GM19193 (cell line): Measurements from ENCODE around the gene ANKRD11.

ENCODE experiments used
- POLR2A ChIP-seq: IDR thresholded peaks from 4 replicates; pipeline ENCODE4 v1.6.1; 2011; ENCODE audit not compliant: insufficient read depth, insufficient read length; ENCODE audit errors: extremely low read depth

The ANKRD11 gene

DNA sequence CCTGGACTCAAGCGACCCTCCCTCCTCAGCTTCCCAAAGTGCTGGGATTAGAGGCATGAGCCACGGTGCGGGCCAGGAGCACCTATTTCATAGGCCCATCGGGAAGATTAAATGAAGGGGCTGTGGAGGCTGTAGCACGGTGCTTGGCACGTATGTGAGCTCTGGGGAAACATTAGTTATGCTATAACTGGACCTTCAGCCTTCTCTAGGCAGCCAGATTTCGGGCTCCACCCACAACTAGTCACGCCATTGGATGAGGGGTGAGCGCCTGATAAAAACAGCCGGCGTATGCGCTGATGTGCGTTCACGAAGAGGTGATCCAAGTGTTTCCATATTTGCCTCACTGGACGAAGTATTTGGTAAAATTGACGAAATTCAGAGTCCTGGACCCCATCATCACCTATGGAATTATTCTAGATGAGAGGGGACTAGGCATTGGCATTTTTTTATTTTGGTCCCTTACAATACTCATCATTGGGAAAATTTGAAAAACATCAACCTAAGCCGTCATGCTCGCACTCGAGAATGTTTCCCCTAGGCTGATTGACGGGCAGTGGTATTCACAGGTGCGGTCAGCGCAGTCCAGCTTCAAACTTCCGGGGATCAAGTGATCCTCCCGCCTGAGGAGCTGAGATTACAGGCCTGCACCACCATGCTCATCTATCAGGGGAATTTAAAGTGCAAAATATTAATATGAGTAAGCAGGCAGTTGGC, 1.8 kb upstream of the ANKRD11 start:
- TF ChIP-seq POLR2A = no peak

GRCh38 chr16:89491238-89491869, 993 bp upstream of the ANKRD11 start:
- no peak for TF ChIP-seq POLR2A

- no peak for TF ChIP-seq POLR2A
These were observed 393 bp downstream of the ANKRD11 start for GRCh38 chr16:89489898-89490438.

GRCh38 chr16:89489040-89489897, 1.1 kb downstream of the ANKRD11 start:
- peak; percentile 60 for TF ChIP-seq POLR2A

DNA sequence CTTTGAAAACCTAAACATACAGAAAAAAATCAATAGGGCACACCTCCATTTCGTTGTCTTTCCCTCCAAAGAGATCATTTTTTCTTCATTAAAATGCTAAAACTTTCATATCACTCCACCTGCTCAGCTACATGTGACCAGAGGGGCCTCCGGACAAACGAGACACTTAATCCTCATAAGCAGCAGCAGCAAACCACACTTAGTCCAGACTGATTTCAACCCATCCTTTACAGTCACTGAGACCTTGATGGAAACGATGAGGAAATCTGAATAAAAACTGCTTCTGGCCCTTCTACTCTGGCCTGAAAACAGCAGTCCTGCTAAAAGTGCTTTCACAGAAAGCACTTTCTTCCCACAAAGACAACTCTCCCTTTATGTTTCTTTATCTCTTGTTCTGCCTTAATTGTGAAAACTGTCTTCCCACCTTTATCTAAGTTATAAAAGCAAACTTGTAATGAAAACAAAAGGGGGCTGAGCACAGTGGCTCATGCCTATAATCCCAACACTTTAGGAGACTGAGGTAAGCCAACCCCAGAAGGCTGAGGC, 4.6 kb downstream of the ANKRD11 start:
- TF ChIP-seq POLR2A = no peak

DNA sequence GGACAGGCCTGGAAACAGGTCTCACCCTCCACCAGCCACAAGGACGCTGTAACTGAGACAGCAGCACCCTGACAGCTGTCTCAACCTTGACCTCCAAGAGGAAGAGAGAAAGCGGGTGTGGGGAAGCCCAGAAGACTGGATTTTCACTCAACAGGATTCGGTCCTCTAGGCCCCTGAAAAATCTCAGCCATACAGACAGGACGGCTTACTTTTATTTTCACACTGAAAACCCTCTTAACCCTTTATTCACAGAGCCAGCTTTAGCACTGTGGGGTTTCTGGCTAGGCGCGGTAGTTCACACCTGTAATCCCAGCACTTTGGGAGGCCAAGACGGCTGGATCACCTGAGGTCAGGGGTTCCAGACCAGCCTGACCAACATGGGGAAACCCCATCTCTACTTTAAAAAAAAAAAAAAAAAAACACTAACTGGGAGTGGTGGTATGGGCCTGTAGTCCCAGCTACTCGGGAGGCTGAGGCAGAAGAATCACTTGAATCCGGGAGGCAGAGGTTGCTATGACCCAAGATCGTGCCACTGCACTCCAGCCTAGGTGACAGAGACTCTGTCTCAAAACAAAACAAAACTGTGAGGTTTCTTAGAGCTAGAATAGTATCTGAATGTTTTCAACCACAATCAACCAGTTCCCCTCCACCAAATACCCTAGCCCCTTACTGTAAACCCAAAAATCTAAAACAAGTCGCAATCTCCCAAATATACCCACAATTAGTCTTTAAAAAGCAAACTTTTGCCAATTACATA, 5.3 kb downstream of the ANKRD11 start:
- no peak for TF ChIP-seq POLR2A

DNA sequence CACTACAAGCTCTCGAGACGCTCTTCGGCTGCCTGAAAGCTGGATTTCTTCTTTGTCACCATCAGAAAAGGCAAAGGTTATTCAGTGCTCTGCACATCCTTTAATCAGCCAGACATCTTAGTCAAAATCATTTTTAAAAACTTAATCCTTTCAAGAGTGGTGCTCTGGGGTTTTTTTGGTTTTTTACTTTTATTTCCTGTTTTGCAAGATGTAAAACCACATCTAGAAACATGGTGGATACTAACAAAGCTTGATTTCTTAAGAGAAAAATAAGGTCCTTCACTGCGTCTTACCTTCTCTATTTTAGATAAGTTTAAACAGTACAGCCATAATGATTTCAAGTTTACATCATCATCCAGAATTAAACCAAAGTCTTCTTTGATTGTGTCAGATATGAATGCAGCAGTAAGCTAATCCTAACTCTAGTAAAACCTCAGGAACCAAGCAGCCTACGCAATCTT, 6.3 kb downstream of the ANKRD11 start:
- no peak for TF ChIP-seq POLR2A

DNA sequence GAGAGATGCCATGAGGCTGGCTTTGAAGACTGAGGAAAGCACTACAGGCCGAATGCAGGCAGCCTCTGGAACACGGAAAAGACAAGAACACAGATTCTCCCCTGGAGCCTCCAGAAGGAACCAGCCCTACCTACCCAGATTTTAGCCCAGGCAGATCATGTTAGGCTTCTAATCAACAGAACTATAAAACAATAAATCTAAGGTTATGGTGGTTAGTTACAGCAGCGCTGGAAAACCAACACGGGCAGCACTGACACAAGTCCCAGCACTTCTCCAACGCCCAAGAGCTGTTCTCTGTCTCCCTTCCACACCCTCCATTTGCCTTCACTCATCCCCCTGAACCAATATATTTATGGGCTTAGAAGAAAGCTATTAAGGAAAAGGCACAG, 7.5 kb downstream of the ANKRD11 start:
- TF ChIP-seq POLR2A = no peak

GRCh38 chr16:89482150-89482816, 8.1 kb downstream of the ANKRD11 start:
- no peak for TF ChIP-seq POLR2A

GRCh38 chr16:89481356-89481955, 8.9 kb downstream of the ANKRD11 start:
- TF ChIP-seq POLR2A = no peak

DNA sequence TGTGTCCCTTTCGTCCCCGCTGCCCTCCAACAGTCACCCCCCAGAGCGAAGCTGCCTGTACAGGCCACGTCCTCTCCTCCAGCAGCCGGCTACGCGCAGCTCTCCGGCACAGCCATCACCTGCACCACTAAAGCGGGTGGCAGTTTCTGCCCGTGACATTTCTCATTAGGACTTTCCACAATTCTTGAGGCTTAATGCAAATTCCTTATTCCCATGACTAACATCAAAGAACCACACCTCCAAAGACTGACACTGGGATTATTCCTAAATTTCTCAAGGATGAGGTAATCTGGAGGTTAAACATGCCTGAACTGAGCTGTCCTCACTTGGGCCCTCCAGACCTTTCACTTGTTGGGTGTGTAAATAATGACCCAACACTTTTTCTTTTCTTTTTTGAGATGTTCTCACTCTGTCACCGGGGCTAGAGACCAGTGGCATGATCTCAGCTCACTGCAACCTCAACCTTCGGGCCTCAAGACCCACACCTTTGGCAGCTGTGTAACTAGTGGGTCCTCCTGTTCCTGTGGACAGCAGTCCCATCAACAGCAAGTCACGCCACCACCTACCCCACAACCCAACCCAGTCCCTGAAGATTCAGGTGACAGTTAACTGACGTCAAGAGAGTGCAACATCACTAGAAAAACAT, 11.7 kb downstream of the ANKRD11 start:
- TF ChIP-seq POLR2A = peak; percentile 22

DNA sequence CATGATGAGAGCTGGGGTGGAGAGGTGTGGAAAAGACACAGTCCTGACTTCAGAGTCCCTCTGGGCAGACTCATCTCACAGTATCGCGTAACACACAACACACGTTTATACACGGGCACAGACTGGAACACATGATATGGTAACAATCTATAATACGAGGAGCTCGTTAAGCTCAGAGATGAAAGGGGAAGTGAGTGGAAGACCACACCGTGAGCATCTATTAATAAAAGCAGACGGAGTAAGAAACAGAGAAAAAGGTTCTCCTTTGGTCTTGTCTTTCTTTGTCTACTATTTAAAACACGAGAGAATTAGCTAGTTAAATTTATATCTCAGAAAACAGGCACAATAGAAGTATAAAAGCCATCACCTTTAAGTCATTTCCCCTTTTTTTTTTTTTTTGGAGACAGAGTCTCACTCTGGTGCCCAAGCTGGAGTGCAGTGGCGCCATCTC, 13.5 kb downstream of the ANKRD11 start:
- TF ChIP-seq POLR2A = no peak

DNA sequence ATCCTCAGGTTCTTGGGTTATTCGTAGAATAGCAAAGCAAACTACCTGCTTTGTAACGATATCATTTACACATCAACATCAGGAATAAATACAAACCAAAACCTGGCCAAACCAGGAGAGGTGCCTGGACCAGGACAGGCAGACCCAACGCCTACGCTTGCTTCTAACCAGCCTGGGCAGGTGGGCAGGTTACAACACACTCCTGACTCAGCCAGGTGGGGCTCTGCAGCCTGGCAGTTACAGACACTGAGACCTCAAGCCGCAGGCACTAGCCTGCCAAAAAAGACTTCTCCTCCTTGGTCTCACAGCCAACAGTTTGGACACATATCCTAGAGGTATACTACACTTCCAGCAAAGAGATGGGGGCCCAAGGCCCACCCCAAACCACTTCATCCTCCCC, 14.0 kb downstream of the ANKRD11 start:
- no peak for TF ChIP-seq POLR2A
